CD14-positive monocyte (primary cell): ENCODE results near the gene C6orf58. TPM values are rescaled to one million over a fixed set of nuclear protein-coding genes. Genes with fewer than 3 reads are reported as not detected.

Experiments used
- DNase-seq, 3 donors: peaks; one replicate each; pipeline ENCODE4 v3.0.0-alpha.2; 2011 to 2022
- H2AFZ ChIP-seq: 2 replicates; pipeline ENCODE4 v1.6.0; 2012; ENCODE audit warnings: mild to moderate bottlenecking, low read depth, low read length, inconsistent platforms; ENCODE audit not compliant: insufficient read depth, poor library complexity, severe bottlenecking
- H3K27ac ChIP-seq, 2 donors: 1 replicate in 1 of 2; 2 replicates in 1 of 2; pipeline ENCODE4 v1.5.1; 2012 to 2013; ENCODE audit warnings: low read length in 2 of 2, control low read depth in 1 of 2, inconsistent platforms in 1 of 2, low read depth in 1 of 2, mild to moderate bottlenecking in 1 of 2
- H3K27me3 ChIP-seq, 2 donors: one replicate each; pipeline versions ENCODE4 v1.6.0 to v1.6.1; 2011 to 2013; ENCODE audit warnings: low read length in 2 of 2; ENCODE audit not compliant: control insufficient read depth in 2 of 2, insufficient read depth in 2 of 2
- H3K36me3 ChIP-seq, 2 donors: replicated peaks in 1 of 2; 1 replicate in 1 of 2; 2 replicates in 1 of 2; pipeline versions ENCODE4 v1.5.1 to v1.6.1; 2012 to 2013; ENCODE audit warnings: low read length in 2 of 2, control low read depth in 1 of 2, inconsistent platforms in 1 of 2, mild to moderate bottlenecking in 1 of 2; ENCODE audit not compliant: insufficient read depth in 2 of 2, control insufficient read depth in 1 of 2
- H3K4me1 ChIP-seq, 2 donors: 1 replicate in 1 of 2; 2 replicates in 1 of 2; pipeline versions ENCODE4 v1.5.1 to v1.6.1; 2012 to 2013; ENCODE audit warnings: low read length in 2 of 2, control low read depth in 1 of 2, inconsistent platforms in 1 of 2, mild to moderate bottlenecking in 1 of 2, moderate library complexity in 1 of 2; ENCODE audit not compliant: insufficient read depth in 2 of 2, control insufficient read depth in 1 of 2
- H3K4me2 ChIP-seq: replicated peaks from 2 replicates; pipeline ENCODE3; 2012; ENCODE audit warnings: low read length, moderate library complexity, mild to moderate bottlenecking; ENCODE audit not compliant: poor library complexity, severe bottlenecking; ENCODE audit errors: extremely low read depth
- H3K4me3 ChIP-seq, 3 experiments: fragments of 200-600 bp in 1 of 3; sonication (generic) in 1 of 3; replicated peaks in 1 of 3; 1 replicate in 2 of 3; 2 replicates in 1 of 3; pipeline ENCODE4 v1.5.1; 2011 to 2013; ENCODE audit warnings: low read length in 3 of 3, mild to moderate bottlenecking in 3 of 3, control low read depth in 2 of 3, low read depth in 2 of 3, inconsistent platforms in 1 of 3, moderate library complexity in 1 of 3
- H3K79me2 ChIP-seq: 2 replicates; pipeline ENCODE4 v1.6.0; 2012; ENCODE audit warnings: mild to moderate bottlenecking, control low read depth, inconsistent platforms, low read length, moderate library complexity; ENCODE audit not compliant: insufficient read depth
- H3K9ac ChIP-seq: 2 replicates; pipeline ENCODE4 v1.6.0; 2017; ENCODE audit warnings: low read length, mild to moderate bottlenecking; ENCODE audit not compliant: insufficient read depth, poor library complexity, severe bottlenecking
- H3K9me3 ChIP-seq, 2 donors: replicated peaks in 1 of 2; 1 replicate in 1 of 2; 2 replicates in 1 of 2; pipeline versions ENCODE4 v1.5.1 to v1.6.1; 2012 to 2013; ENCODE audit warnings: low read length in 2 of 2, control low read depth in 1 of 2; ENCODE audit not compliant: control insufficient read depth in 1 of 2, insufficient read depth in 1 of 2
- H4K20me1 ChIP-seq: 2 replicates; pipeline ENCODE4 v1.6.0; 2012; ENCODE audit warnings: mild to moderate bottlenecking, low read length, control low read depth, moderate library complexity; ENCODE audit not compliant: insufficient read depth
- H3K27ac Mint-ChIP-seq, 7 donors: one replicate each; pipeline ENCODE4 v1.8.0; 2020; ENCODE audit warnings: mild to moderate bottlenecking in 7 of 7, mixed read lengths in 7 of 7, moderate library complexity in 6 of 7, inconsistent platforms in 2 of 7
- H3K27me3 Mint-ChIP-seq, 3 donors: one replicate each; pipeline ENCODE4 v1.8.0; 2021 to 2022; ENCODE audit warnings: low read depth in 3 of 3, mild to moderate bottlenecking in 3 of 3, mixed read lengths in 3 of 3, moderate library complexity in 3 of 3, inconsistent platforms in 1 of 3
- H3K36me3 Mint-ChIP-seq, 2 donors: one replicate each; pipeline ENCODE4 v1.8.0; 2020; ENCODE audit warnings: mixed read lengths in 2 of 2, inconsistent platforms in 1 of 2, mild to moderate bottlenecking in 1 of 2
- H3K4me1 Mint-ChIP-seq: one replicate; pipeline ENCODE4 v1.8.0; 2020; ENCODE audit warnings: mild to moderate bottlenecking, mixed read lengths
- H3K4me3 Mint-ChIP-seq, 2 donors: one replicate each; pipeline ENCODE4 v1.8.0; 2020; ENCODE audit warnings: mild to moderate bottlenecking in 2 of 2, mixed read lengths in 2 of 2, moderate library complexity in 1 of 2
- H3K9me3 Mint-ChIP-seq, 7 donors: one replicate each; pipeline ENCODE4 v1.8.0; 2020 to 2022; ENCODE audit warnings: mixed read lengths in 7 of 7, mild to moderate bottlenecking in 6 of 7, moderate library complexity in 6 of 7, inconsistent platforms in 2 of 7
- CTCF ChIP-seq: fragments of 200-600 bp; IDR thresholded peaks from one replicate; pipeline ENCODE4 v1.8.0; 2022; ENCODE audit warnings: antibody characterized with exemption, mild to moderate bottlenecking
- WGBS: methylation state at CpG from one replicate; pipeline ENCODE4 v1.1.5; 2013; ENCODE audit warnings: missing lambda C conversion rate; ENCODE audit not compliant: insufficient coverage; 5-methylcytosine and 5-hydroxymethylcytosine counted together
- intact Hi-C, 2 donors: fragments of 100-400 bp; cut with micrococcal nuclease; formaldehyde crosslinking; loops; one replicate each; pipeline versions ENCODE4 v1.15.0 to v1.15.1; 2023
- polyA plus RNA-seq, 3 donors: library from polyadenylated mRNA; depleted of rRNA in 1 of 3; unstranded in 2 of 3; stranded (reverse) in 1 of 3; fragments of 300-500 nt in 2 of 3; fragments of >200 nt in 1 of 3; fragmentation: Illumina TruSeq in 2 of 3; gene quantifications; 1 replicate in 2 of 3; 2 replicates in 1 of 3; pipeline ENCODE4 v1.2.3, GENCODE V29; 2012 to 2021

Gene C6orf58
- polyA plus RNA-seq, 3 donors, result not detected

DNA sequence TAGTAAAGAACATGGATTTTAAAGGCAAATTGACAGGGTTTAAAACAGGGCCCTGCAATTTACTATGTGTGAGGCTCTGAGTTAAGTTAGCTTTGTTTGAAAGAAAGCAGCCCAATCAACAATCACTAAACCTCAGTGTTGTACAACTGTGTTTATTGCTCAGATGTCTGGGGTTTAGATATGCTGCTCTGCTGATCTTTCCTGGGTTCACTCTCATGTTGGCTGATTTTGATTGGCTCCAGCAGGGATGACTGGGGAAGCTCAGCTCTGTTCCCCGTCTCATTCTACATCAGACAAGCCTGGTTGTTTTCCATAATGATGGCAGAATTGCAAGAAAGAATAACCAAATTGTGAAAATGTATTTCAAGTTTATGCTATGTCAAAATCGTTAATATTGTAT is 10.9 kb downstream of the C6orf58 start:
- H3K9me3 Mint-ChIP-seq, result peaks cover 0 to 6% (median 2%) of the 10 kb centered on the region in 7 donors
- Histone ChIP-seq H3K36me3 (no peaks in the 10 kb centered on the region), H2AFZ (no peak overlapping the region), H3K4me3 (no peak overlapping the region), H3K9ac (no peak overlapping the region), H4K20me1 (no peaks in the 10 kb centered on the region), H3K79me2 (no peaks in the 10 kb centered on the region), H3K27me3 (no peaks in the 10 kb centered on the region), H3K27ac (no peak overlapping the region), H3K4me2 (no peak overlapping the region), H3K9me3 (peaks cover 0 to 2% of the 10 kb centered on the region in 2 donors), H3K4me1 (no peaks in the 10 kb centered on the region)
- H3K4me1 Mint-ChIP-seq, result no peaks in the 10 kb centered on the region
- no peak overlapping the region for H3K4me3 Mint-ChIP-seq
- no peak for DNase-seq
- WGBS, result 60% methylated on average over 1 of the region's 2 CpGs
- H3K27ac Mint-ChIP-seq, result no peak overlapping the region
- peaks cover 0 to 4% (median 0%) of the 10 kb centered on the region in 3 donors for H3K27me3 Mint-ChIP-seq
- H3K36me3 Mint-ChIP-seq, result no peaks in the 10 kb centered on the region
- TF ChIP-seq CTCF, result no peak
- intact Hi-C loops, result no loop called here

GRCh38 chr6:127589135-127589534 is 12.2 kb downstream of the C6orf58 start:
- intact Hi-C loops, result no loop called here
- H3K79me2 ChIP-seq, result no peaks in the 10 kb centered on the region
- Mint-ChIP-seq H3K27ac (no peak overlapping the region), H3K36me3 (no peaks in the 10 kb centered on the region), H3K9me3 (peaks cover 0 to 11% (median 6%) of the 10 kb centered on the region in 7 donors), H3K27me3 (peaks cover 0 to 4% (median 0%) of the 10 kb centered on the region in 3 donors), H3K4me3 (no peak overlapping the region), H3K4me1 (no peaks in the 10 kb centered on the region)
- no peaks in the 10 kb centered on the region for H3K27me3 ChIP-seq
- H2AFZ ChIP-seq, result no peak overlapping the region
- no peak overlapping the region for H3K4me3 ChIP-seq
- no peaks in the 10 kb centered on the region for H3K4me1 ChIP-seq
- no peak for DNase-seq
- no peak overlapping the region for H3K27ac ChIP-seq
- no peak overlapping the region for H3K9ac ChIP-seq
- no peak for TF ChIP-seq CTCF
- H4K20me1 ChIP-seq, result no peaks in the 10 kb centered on the region
- no peak overlapping the region for H3K4me2 ChIP-seq
- no peaks in the 10 kb centered on the region for H3K36me3 ChIP-seq
- H3K9me3 ChIP-seq, result peaks cover 0 to 3% of the 10 kb centered on the region in 2 donors
